Prostate gland (tissue), 2 donors: ENCODE data around the gene KRTDAP. TPM values are rescaled to one million over a fixed set of nuclear protein-coding genes. Genes with fewer than 3 reads are reported as not detected.

Experiments used
- DNase-seq: peaks from one replicate; pipeline ENCODE4 v3.0.0-alpha.2; 2019; ENCODE audit warnings: low spot score
- H3K27ac ChIP-seq, 2 donors: fragments of 200-600 bp; sonication (generic); 2 replicates each; pipeline ENCODE4 v1.5.1; 2017 to 2019
- H3K27me3 ChIP-seq: fragments of 200-600 bp; sonication (generic); replicated peaks from 2 replicates; pipeline ENCODE4 v1.5.1; 2019; ENCODE audit not compliant: insufficient read depth
- H3K36me3 ChIP-seq, 2 donors: fragments of 200-600 bp; sonication (generic); 1 replicate in 1 of 2; 2 replicates in 1 of 2; pipeline versions ENCODE4 v1.5.1 to v1.8.1; 2017 to 2019
- H3K4me1 ChIP-seq: fragments of 200-600 bp; sonication (generic); replicated peaks from 2 replicates; pipeline ENCODE4 v1.5.1; 2019
- H3K4me3 ChIP-seq, 2 donors: fragments of 200-600 bp; sonication (generic); 2 replicates each; pipeline ENCODE4 v1.5.1; 2017 to 2019
- H3K9me3 ChIP-seq: fragments of 200-600 bp; sonication (generic); 2 replicates; pipeline ENCODE4 v1.5.1; 2017
- CTCF ChIP-seq, 4 experiments: fragments of 200-600 bp in 2 of 4; fragments of 450-650 bp in 2 of 4; sonication (generic) in 2 of 4; IDR thresholded peaks; 1 replicate in 3 of 4; 2 replicates in 1 of 4; pipeline ENCODE4 v1.5.1; 2016 to 2019; ENCODE audit warnings: antibody characterized with exemption in 4 of 4, mild to moderate bottlenecking in 2 of 4, moderate library complexity in 2 of 4
- POLR2A ChIP-seq: fragments of 450-650 bp; IDR thresholded peaks from one replicate; pipeline ENCODE4 v1.6.1; 2016; ENCODE audit warnings: antibody characterized with exemption, mild to moderate bottlenecking
- POLR2AphosphoS5 ChIP-seq: sonication (generic); formaldehyde crosslinking; IDR thresholded peaks from one replicate; pipeline ENCODE4 v1.6.1; 2017; ENCODE audit warnings: antibody characterized with exemption
- WGBS: methylation state at CpG from one replicate; pipeline ENCODE4 v1.1.5; 2018; 5-methylcytosine and 5-hydroxymethylcytosine counted together
- intact Hi-C: fragments of 100-400 bp; cut with DNase I; formaldehyde crosslinking; loops from one replicate; pipeline ENCODE4 v1.14.2; 2022
- total RNA-seq, 2 donors: library from RNA; depleted of rRNA; stranded (reverse); fragments of >200 nt; gene quantifications; one replicate each; pipeline ENCODE4 v1.1.0, GENCODE V29; 2016

KRTDAP gene
- total RNA-seq, 2 donors from 2014 or later = 3.6 to 58.6 TPM

GRCh38 chr19:35501684-35502083, 11.4 kb upstream of the KRTDAP start:
- intact Hi-C loops = no loop called here
- Histone ChIP-seq H3K27me3 (no peaks in the 10 kb centered on the region), H3K9me3 (no peaks in the 10 kb centered on the region), H3K4me1 (no peaks in the 10 kb centered on the region), H3K4me3 (no peak overlapping the region), H3K36me3 (no peaks in the 10 kb centered on the region), H3K27ac (no peak overlapping the region)
- DNase-seq = no peak
- TF ChIP-seq POLR2AphosphoS5 = no peak
- no peak for TF ChIP-seq POLR2A
- no peak for TF ChIP-seq CTCF (IDR thresholded peaks at IDR 0.05)
- 83% methylated on average over 15 of the region's 15 CpGs for WGBS

GRCh38 chr19:35500611-35501010, 10.3 kb upstream of the KRTDAP start:
- H3K9me3 ChIP-seq = no peaks in the 10 kb centered on the region
- H3K36me3 ChIP-seq = no peaks in the 10 kb centered on the region
- no peak for DNase-seq
- TF ChIP-seq CTCF (IDR thresholded peaks at IDR 0.05) = no peak
- TF ChIP-seq POLR2AphosphoS5 = no peak
- no peak for TF ChIP-seq POLR2A
- intact Hi-C loops = no loop called here
- H3K4me3 ChIP-seq = no peak overlapping the region
- H3K27me3 ChIP-seq = no peaks in the 10 kb centered on the region
- WGBS = 83% methylated on average over 10 of the region's 10 CpGs
- H3K4me1 ChIP-seq = no peaks in the 10 kb centered on the region
- no peak overlapping the region for H3K27ac ChIP-seq

- Histone ChIP-seq H3K9me3 (no peaks in the 10 kb centered on the region), H3K27ac (no peak overlapping the region), H3K4me1 (no peaks in the 10 kb centered on the region), H3K4me3 (no peak overlapping the region), H3K36me3 (no peaks in the 10 kb centered on the region), H3K27me3 (no peaks in the 10 kb centered on the region)
- DNase-seq = no peak
- WGBS = 78% methylated on average over 9 of the region's 9 CpGs
- TF ChIP-seq POLR2A (no peak), CTCF (IDR thresholded peaks at IDR 0.05) (no peak), POLR2AphosphoS5 (no peak)
- intact Hi-C loops = loop anchor here (5.0 to 10.0 kb wide), 2 partner anchors 147 to 224 kb away; no protein-coding TSS in a partner anchor
Measured at GRCh38 chr19:35498984-35499527, 8.8 kb upstream of the KRTDAP start.

- no peaks in the 10 kb centered on the region for H3K36me3 ChIP-seq
- WGBS = 88% methylated on average over 3 of the region's 3 CpGs
- intact Hi-C loops = loop anchor here (5.0 to 10.0 kb wide), 2 partner anchors 146 to 223 kb away; no protein-coding TSS in a partner anchor
- H3K4me1 ChIP-seq = no peaks in the 10 kb centered on the region
- TF ChIP-seq CTCF (IDR thresholded peaks at IDR 0.05) (no peak), POLR2A (no peak)
- H3K27ac ChIP-seq = no peak overlapping the region
- no peak overlapping the region for H3K4me3 ChIP-seq
- H3K9me3 ChIP-seq = no peaks in the 10 kb centered on the region
- no peaks in the 10 kb centered on the region for H3K27me3 ChIP-seq
- DNase-seq = no peak
Measured at GRCh38 chr19:35498220-35498619, 8.0 kb upstream of the KRTDAP start.

GRCh38 chr19:35497406-35497805, 7.1 kb upstream of the KRTDAP start:
- no peaks in the 10 kb centered on the region for H3K9me3 ChIP-seq
- H3K27ac ChIP-seq = no peak overlapping the region
- no peaks in the 10 kb centered on the region for H3K36me3 ChIP-seq
- TF ChIP-seq POLR2A = no peak
- TF ChIP-seq POLR2AphosphoS5 = no peak
- TF ChIP-seq CTCF (IDR thresholded peaks at IDR 0.05) = no peak
- DNase-seq = no peak
- no peaks in the 10 kb centered on the region for H3K27me3 ChIP-seq
- H3K4me1 ChIP-seq = no peaks in the 10 kb centered on the region
- no peak overlapping the region for H3K4me3 ChIP-seq
- 71% methylated on average over 14 of the region's 14 CpGs for WGBS
- intact Hi-C loops = loop anchor here (5.0 to 10.0 kb wide), 2 partner anchors 145 to 223 kb away; no protein-coding TSS in a partner anchor
